Neuronal stem cell (in vitro differentiated cells): ENCODE results near the gene ANKS1B.

ENCODE experiments used
- DNase-seq: peaks from one replicate; pipeline ENCODE4 v3.0.0-alpha.2; 2013; ENCODE audit warnings: low spot score
- H2AFZ ChIP-seq: one replicate; pipeline ENCODE4 v1.6.1; 2013; ENCODE audit warnings: mild to moderate bottlenecking, low read length, inconsistent platforms
- H2AK5ac ChIP-seq: 2 replicates; pipeline ENCODE4 v1.6.1; 2013; ENCODE audit warnings: low read depth, mild to moderate bottlenecking, inconsistent platforms, low read length, moderate library complexity, mixed read lengths
- H2BK120ac ChIP-seq: 2 replicates; pipeline ENCODE4 v1.6.1; 2013; ENCODE audit warnings: low read depth, mild to moderate bottlenecking, inconsistent platforms, low read length, moderate library complexity, mixed read lengths
- H2BK12ac ChIP-seq: one replicate; pipeline ENCODE4 v1.6.1; 2013; ENCODE audit warnings: low read length, inconsistent platforms
- H2BK15ac ChIP-seq: 2 replicates; pipeline ENCODE4 v1.6.1; 2013; ENCODE audit warnings: mild to moderate bottlenecking, low read length, inconsistent platforms, mixed read lengths
- H2BK5ac ChIP-seq: one replicate; pipeline ENCODE4 v1.6.1; 2013; ENCODE audit warnings: inconsistent platforms, mild to moderate bottlenecking, low read length, moderate library complexity
- H3K14ac ChIP-seq: one replicate; pipeline ENCODE4 v1.6.1; 2013; ENCODE audit warnings: low read length, inconsistent platforms
- H3K18ac ChIP-seq: 2 replicates; pipeline ENCODE4 v1.6.1; 2013; ENCODE audit warnings: low read length, inconsistent platforms
- H3K23ac ChIP-seq: 2 replicates; pipeline ENCODE4 v1.6.1; 2013; ENCODE audit warnings: low read depth, mild to moderate bottlenecking, mixed read lengths, low read length, inconsistent platforms; ENCODE audit not compliant: poor library complexity
- H3K27ac ChIP-seq: replicated peaks from 3 replicates; pipeline ENCODE4 v1.5.1; 2013; ENCODE audit warnings: low read length, inconsistent platforms
- H3K27me3 ChIP-seq, 3 experiments: 2 replicates each; pipeline ENCODE4 v1.6.1; 2013; ENCODE audit warnings: low read length in 3 of 3, mild to moderate bottlenecking in 2 of 3, inconsistent platforms in 1 of 3, low read depth in 1 of 3, mixed read lengths in 1 of 3, moderate library complexity in 1 of 3; ENCODE audit not compliant: control insufficient read depth in 3 of 3, insufficient read depth in 3 of 3
- H3K36me3 ChIP-seq, 2 donors: replicated peaks in 1 of 2; 2 replicates each; pipeline ENCODE4 v1.6.1; 2013; ENCODE audit warnings: low read length in 2 of 2; ENCODE audit not compliant: control insufficient read depth in 2 of 2, insufficient read depth in 2 of 2
- H3K4ac ChIP-seq: 2 replicates; pipeline ENCODE4 v1.6.1; 2013; ENCODE audit warnings: inconsistent platforms, mild to moderate bottlenecking, low read length, moderate library complexity
- H3K4me1 ChIP-seq, 2 donors: 1 replicate in 1 of 2; 2 replicates in 1 of 2; pipeline ENCODE4 v1.6.1; 2013; ENCODE audit warnings: low read length in 2 of 2, low read depth in 1 of 2; ENCODE audit not compliant: control insufficient read depth in 2 of 2, insufficient read depth in 1 of 2
- H3K4me2 ChIP-seq: one replicate; pipeline ENCODE4 v1.6.1; 2013; ENCODE audit warnings: mild to moderate bottlenecking, low read length, inconsistent platforms; ENCODE audit not compliant: insufficient read depth, poor library complexity, severe bottlenecking
- H3K4me3 ChIP-seq, 2 donors: 2 replicates each; pipeline ENCODE4 v1.5.1; 2013; ENCODE audit warnings: low read length in 2 of 2, mild to moderate bottlenecking in 2 of 2, inconsistent platforms in 1 of 2, moderate library complexity in 1 of 2
- H3K79me1 ChIP-seq: one replicate; pipeline ENCODE4 v1.6.1; 2013; ENCODE audit warnings: low read depth, mild to moderate bottlenecking, inconsistent platforms, low read length, moderate library complexity
- H3K9ac ChIP-seq: one replicate; pipeline ENCODE4 v1.6.1; 2013; ENCODE audit warnings: mild to moderate bottlenecking, low read depth, low read length, inconsistent platforms; ENCODE audit not compliant: poor library complexity
- H3K9me3 ChIP-seq, 2 donors: replicated peaks in 1 of 2; 2 replicates each; pipeline versions ENCODE3 to v1.6.1; 2013; ENCODE audit warnings: low read length in 2 of 2, mild to moderate bottlenecking in 2 of 2, inconsistent platforms in 1 of 2, low read depth in 1 of 2, mixed read lengths in 1 of 2, moderate library complexity in 1 of 2; ENCODE audit not compliant: control insufficient read depth in 2 of 2, insufficient read depth in 1 of 2
- H4K8ac ChIP-seq: one replicate; pipeline ENCODE4 v1.6.1; 2013; ENCODE audit warnings: low read depth, mild to moderate bottlenecking, inconsistent platforms, low read length, moderate library complexity
- H4K91ac ChIP-seq: one replicate; pipeline ENCODE4 v1.6.1; 2013; ENCODE audit warnings: low read length, low read depth, mild to moderate bottlenecking, inconsistent platforms; ENCODE audit not compliant: poor library complexity
- WGBS, 2 donors: extraction: QIAGEN DNeasy Blood & Tissue Kit; methylation state at CpG; one replicate each; pipeline ENCODE4 v1.1.7; 2013; ENCODE audit warnings: missing lambda C conversion rate in 2 of 2, mixed read lengths in 1 of 2; ENCODE audit not compliant: insufficient read length in 2 of 2, insufficient replicate concordance in 1 of 2; ENCODE audit errors: extremely low coverage in 2 of 2; 5-methylcytosine and 5-hydroxymethylcytosine counted together

The ANKS1B gene

GRCh38 chr12:99157946-99158345, 826.8 kb downstream of the ANKS1B start:
- no peak overlapping the region for H2BK12ac ChIP-seq
- no peak overlapping the region for H2AK5ac ChIP-seq
- H3K4me2 ChIP-seq, result no peak overlapping the region
- peaks cover 3 to 14% of the 10 kb centered on the region in 2 donors for H3K9me3 ChIP-seq
- no peak overlapping the region for H2AFZ ChIP-seq
- no peak overlapping the region for H3K23ac ChIP-seq
- H3K27ac ChIP-seq, result no peak overlapping the region
- H3K4me3 ChIP-seq, result no peak overlapping the region
- no peak overlapping the region for H3K14ac ChIP-seq
- no peaks in the 10 kb centered on the region for H3K27me3 ChIP-seq
- no peak overlapping the region for H2BK5ac ChIP-seq
- H3K18ac ChIP-seq, result no peak overlapping the region
- no peak overlapping the region for H2BK15ac ChIP-seq
- WGBS, 2 donors, result no CpG with 5 or more reads among the region's 1 CpG
- no peaks in the 10 kb centered on the region for H3K36me3 ChIP-seq
- H3K4ac ChIP-seq, result no peak overlapping the region
- no peak overlapping the region for H4K91ac ChIP-seq
- H3K79me1 ChIP-seq, result no peaks in the 10 kb centered on the region
- no peak overlapping the region for H3K9ac ChIP-seq
- H2BK120ac ChIP-seq, result no peak overlapping the region
- no peak overlapping the region for H4K8ac ChIP-seq
- H3K4me1 ChIP-seq, result peaks cover 6 to 23% of the 10 kb centered on the region in 2 donors
- DNase-seq, result no peak

- Histone ChIP-seq H2BK120ac (no peak overlapping the region), H3K9me3 (peaks cover 3 to 14% of the 10 kb centered on the region in 2 donors), H2BK12ac (no peak overlapping the region), H3K23ac (no peak overlapping the region), H3K27ac (no peak overlapping the region), H3K4ac (no peak overlapping the region), H4K8ac (no peak overlapping the region), H3K9ac (no peak overlapping the region), H3K4me1 (peaks cover 6 to 23% of the 10 kb centered on the region in 2 donors), H3K27me3 (no peaks in the 10 kb centered on the region), H3K4me2 (no peak overlapping the region), H2AK5ac (no peak overlapping the region), H3K79me1 (no peaks in the 10 kb centered on the region), H2AFZ (peak overlapping the region; percentile 90), H2BK15ac (no peak overlapping the region), H3K14ac (no peak overlapping the region), H3K18ac (no peak overlapping the region), H3K4me3 (peak overlapping the region in 1 of 2 donors; percentile 41), H4K91ac (no peak overlapping the region), H2BK5ac (no peak overlapping the region), H3K36me3 (no peaks in the 10 kb centered on the region)
- WGBS, 2 donors, result no CpG with 5 or more reads among the region's 6 CpGs
- DNase-seq, result no peak
Measured at GRCh38 chr12:99154983-99155336, 829.8 kb downstream of the ANKS1B start.

GRCh38 chr12:99154216-99154982, 830.3 kb downstream of the ANKS1B start:
- peak overlapping the region in 1 of 2 donors; percentile 41 for H3K4me3 ChIP-seq

GRCh38 chr12:99153293-99153692, 831.4 kb downstream of the ANKS1B start:
- peaks cover 6 to 23% of the 10 kb centered on the region in 2 donors for H3K4me1 ChIP-seq
- H4K8ac ChIP-seq, result no peak overlapping the region
- no peak overlapping the region for H3K23ac ChIP-seq
- no peak overlapping the region for H2AK5ac ChIP-seq
- H2BK12ac ChIP-seq, result no peak overlapping the region
- H3K27ac ChIP-seq, result no peak overlapping the region
- H4K91ac ChIP-seq, result no peak overlapping the region
- no peak overlapping the region for H2BK5ac ChIP-seq
- no peak overlapping the region for H2BK15ac ChIP-seq
- H3K4ac ChIP-seq, result no peak overlapping the region
- no peak overlapping the region for H3K4me2 ChIP-seq
- no peak overlapping the region for H2AFZ ChIP-seq
- no peak for DNase-seq
- H3K14ac ChIP-seq, result no peak overlapping the region
- no peaks in the 10 kb centered on the region for H3K9me3 ChIP-seq
- H3K4me3 ChIP-seq, result no peak overlapping the region
- no peak overlapping the region for H3K9ac ChIP-seq
- H3K79me1 ChIP-seq, result no peaks in the 10 kb centered on the region
- H2BK120ac ChIP-seq, result no peak overlapping the region
- no peaks in the 10 kb centered on the region for H3K27me3 ChIP-seq
- H3K18ac ChIP-seq, result no peak overlapping the region
- no CpG with 5 or more reads among the region's 3 CpGs for WGBS, 2 donors
- H3K36me3 ChIP-seq, result no peaks in the 10 kb centered on the region

More at GRCh38 chr12:99154216-99154982, 830.3 kb downstream of the ANKS1B start:
- Histone ChIP-seq H3K4me2 (no peak overlapping the region), H2BK5ac (no peak overlapping the region), H3K14ac (no peak overlapping the region), H2AFZ (peak overlapping the region; percentile 90), H3K9ac (no peak overlapping the region), H2BK12ac (peak overlapping the region; percentile 67), H3K9me3 (peaks cover 3 to 8% of the 10 kb centered on the region in 2 donors), H3K79me1 (no peaks in the 10 kb centered on the region), H3K27ac (no peak overlapping the region), H2BK15ac (peak overlapping the region; percentile 46), H2BK120ac (no peak overlapping the region), H4K8ac (no peak overlapping the region), H3K18ac (peak overlapping the region; percentile 31), H3K27me3 (no peaks in the 10 kb centered on the region), H4K91ac (peak overlapping the region; percentile 34), H3K23ac (no peak overlapping the region), H2AK5ac (no peak overlapping the region), H3K36me3 (no peaks in the 10 kb centered on the region), H3K4me1 (peaks cover 6 to 23% of the 10 kb centered on the region in 2 donors), H3K4ac (no peak overlapping the region)
- WGBS, 2 donors, result no CpG with 5 or more reads among the region's 17 CpGs
- DNase-seq, result no peak
